Measurements from ENCODE around the gene JAML.

Gene JAML

DNA sequence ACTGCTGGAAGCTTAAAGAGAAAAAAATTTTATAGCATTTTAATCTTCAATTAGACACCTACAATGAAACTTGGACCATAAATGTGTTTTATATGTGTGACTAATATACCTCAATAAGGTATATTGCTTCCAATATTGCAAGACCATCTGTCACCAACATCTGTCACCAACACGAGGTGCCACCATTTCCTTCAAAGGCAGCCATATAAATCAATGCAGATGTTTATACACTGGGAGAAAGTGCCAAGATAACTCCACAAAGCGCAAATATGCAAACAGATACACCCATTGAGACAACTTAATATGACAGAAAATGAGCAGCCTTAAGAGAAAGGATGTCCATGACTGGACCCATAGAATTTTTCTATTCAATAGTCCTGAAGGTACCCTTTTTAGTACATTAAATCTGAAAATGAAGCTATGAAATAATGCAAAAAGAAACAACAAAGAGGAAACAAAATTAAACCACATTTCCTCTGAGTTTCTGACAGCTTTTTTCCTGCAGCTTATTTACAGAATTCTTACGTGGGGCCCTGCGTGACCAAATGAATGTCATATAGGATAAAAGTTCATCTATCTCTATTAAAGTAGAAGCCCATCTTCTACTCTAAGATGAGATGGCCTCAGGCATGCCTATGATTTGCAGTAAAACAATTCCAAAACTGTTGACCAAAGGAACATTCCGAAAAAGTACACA is 14.8 kb upstream of the JAML start:
- no peak for DNase-seq (ENCODE audit: low read depth)

DNA sequence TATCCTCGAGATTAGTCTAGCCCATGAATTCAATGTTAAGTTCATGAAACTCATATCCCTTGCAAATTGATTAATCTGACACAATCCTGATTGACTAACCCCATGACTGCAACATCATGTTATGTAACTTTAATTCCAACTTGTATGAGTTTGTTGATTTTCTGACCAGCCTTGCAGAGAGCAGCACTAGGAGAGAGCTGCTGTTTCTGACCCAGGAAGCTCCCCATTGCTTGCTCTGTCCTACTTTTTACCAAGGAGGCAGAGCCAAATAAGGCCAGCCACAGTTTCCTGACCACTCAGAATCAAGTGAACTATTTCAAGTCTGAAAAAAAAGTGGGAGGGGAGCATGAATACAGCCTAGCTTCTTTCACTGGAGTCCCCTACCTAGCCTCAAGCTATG is 14.1 kb upstream of the JAML start:
- no peak for DNase-seq (ENCODE audit: low read depth)

DNA sequence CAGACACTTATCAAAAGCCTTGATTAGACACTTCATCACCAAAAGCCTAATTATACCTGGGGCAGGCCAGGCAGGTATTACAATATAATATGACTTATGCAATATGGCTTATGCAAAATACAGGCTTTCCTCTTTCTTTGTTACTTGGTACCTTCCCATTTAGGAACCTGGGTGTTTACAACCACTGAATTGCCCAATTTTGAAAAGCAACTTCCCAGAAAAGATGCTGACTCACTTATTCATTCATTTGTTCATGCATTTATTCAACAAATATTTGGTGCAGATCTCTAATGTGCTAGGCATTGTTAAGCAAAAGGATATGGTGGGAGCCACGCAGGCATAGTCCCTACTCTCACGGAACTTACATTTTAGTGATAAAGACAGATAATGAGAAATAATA is 13.6 kb upstream of the JAML start:
- DNase-seq (ENCODE audit: low read depth): no peak

DNA sequence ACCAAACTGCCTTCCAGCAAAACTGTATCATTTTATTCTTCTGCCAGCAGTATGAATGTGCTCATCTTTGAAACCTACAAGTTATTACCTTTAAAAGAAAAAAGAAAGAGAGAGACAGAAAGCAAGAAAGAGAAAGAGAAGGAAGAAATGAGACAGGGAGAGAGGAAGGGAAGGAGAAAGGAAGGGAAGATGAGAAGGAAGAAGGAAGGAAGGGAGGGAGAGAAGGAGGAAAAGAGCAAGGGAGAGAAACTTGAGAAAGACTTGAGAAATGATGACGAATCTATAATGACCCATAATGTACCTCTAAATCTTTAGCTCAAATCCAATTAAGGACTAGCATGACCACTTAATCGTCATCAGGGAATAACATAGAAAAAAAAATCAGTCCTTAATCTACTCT is 11.4 kb upstream of the JAML start:
- DNase-seq (ENCODE audit: low read depth): no peak

DNA sequence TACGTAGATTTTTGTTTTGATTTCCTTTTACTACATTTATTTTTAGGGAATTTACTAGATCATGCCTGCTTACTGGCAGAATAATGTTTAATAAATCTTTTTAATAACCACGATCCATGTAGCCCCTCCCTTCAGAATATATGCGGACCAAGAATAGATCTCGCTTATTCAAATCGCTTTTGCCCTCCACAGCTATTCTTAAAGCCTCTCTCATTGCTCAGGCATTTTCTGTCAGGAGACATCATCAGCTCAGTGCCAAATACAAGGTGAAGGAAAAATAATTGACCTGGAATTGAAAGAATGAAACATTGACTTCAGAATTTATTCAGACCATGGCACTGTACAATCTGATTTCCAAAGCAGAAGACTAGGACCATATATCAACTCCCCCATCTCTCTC is 10.0 kb upstream of the JAML start:
- no peak for DNase-seq (ENCODE audit: low read depth)

DNA sequence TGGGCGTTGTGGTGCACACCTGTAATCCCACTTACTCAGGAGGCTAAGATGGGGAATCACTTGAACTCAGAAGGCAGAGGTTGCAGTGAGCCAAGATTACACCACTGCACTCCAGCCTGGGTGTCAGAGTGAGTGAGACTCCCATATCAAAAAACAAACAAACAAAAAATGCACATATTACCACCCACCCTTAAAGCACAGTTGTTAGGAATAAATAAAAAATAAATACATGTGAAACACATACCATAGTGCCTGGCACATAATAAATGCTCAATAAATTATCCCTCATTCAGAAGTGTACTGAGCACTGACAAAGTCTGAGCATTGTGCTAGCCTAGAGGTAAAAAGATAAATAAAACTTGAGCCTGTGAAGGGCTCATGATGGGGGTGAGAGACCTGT is 9.0 kb upstream of the JAML start:
- DNase-seq (ENCODE audit: low read depth): no peak

DNA sequence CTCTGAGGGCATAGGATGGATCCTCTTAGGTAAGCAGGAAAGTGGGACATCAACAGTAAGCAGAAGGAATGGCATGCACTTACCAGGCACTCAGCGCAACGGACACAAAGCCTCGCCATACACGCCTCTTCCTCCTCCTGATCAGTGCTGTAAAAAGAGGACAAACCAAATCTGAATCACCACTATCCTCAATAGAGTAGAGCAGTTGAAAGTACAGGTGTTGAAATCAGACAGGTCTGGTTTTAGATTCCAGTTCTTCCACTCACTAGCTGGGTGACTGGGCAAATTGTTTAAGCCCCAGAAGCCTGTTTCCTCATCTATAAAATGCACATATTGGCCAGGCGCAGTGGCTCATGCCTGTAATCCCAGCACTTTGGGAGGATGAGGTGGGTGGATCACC is 8.6 kb upstream of the JAML start:
- DNase-seq (ENCODE audit: low read depth): no peak

DNA sequence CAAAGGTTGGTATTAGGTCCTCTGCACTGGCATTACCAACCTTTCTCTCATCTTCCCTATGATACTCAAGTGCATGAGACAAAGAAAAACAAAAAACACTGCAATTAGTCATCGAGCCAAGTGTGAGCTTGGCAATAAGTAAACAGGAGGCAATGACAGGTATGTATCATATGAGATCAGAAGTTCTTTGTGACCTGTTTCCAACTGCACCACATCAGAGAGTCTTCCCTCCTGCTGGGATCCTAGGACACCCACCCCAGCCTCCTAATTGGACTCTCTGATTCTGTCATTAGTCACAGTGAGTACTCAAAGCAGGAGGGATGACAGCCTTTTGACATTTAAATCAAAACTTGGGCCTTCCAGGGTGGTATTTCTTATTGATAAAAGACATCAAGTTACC is 7.8 kb upstream of the JAML start:
- no peak for DNase-seq (ENCODE audit: low read depth)

DNA sequence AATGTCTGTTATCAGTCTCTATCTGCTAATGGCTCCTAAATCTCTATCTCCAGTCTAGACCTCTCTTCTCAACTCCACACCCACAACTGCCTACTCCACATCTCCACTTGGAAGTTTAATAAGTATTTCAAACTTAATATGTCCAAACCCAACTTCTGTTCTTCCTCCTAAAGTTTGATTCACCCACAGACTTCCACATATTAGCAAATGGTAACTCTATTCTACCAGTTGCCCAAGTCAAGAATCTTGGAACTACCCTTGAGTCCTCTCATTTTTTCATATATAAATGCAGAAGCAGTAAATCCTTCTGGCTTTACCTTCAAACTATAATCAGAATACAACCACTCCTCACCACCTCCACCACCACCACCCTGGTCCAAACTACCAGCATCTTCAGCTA is 6.7 kb upstream of the JAML start:
- no peak for DNase-seq (ENCODE audit: low read depth)

DNA sequence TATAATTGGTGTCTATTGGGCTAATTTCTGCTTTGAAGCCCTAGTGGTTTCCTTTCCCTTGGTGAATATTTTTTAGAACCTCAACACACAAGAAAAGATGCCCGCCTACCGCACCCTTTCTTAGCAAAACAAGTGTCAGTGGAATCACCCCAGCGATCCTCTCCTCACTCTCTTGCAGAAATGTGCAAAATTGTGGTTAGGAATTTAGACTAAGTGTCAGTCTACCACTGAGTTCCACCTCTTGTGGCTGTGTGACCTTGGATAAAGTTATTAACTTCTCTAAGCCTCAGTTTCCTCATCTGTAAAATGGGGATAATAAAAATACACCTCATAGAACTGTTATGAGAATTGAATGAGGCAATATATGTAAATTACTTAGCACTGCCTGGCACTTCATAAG is 5.3 kb upstream of the JAML start:
- no peak for DNase-seq (ENCODE audit: low read depth)

DNA sequence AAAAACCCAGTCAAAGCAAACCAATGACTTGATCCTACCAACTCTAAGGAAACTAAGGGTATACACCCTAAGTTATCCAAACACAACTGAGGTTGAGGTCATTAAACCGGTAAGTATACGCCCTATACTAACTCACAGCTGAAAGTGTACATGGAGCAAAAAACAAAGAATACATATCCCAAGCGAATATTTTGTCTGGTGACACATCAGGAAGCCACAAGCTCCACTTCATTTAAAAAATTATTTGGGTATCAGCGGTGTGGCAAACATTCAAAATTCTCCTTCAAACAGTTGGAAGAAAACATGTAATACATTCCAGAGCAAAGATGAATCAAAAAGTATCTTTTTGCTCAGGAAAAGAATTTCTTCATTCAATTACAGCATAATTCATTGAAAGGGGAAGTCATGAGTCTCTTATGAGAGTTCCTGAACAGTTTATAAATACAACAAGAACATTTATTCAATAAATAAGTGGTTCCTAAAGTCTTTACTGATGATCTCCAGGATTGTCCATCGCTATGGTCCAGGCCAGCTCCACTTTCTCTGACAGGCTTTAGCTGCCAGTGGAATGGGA is 4.5 kb upstream of the JAML start:
- no peak for DNase-seq (ENCODE audit: low read depth)

DNA sequence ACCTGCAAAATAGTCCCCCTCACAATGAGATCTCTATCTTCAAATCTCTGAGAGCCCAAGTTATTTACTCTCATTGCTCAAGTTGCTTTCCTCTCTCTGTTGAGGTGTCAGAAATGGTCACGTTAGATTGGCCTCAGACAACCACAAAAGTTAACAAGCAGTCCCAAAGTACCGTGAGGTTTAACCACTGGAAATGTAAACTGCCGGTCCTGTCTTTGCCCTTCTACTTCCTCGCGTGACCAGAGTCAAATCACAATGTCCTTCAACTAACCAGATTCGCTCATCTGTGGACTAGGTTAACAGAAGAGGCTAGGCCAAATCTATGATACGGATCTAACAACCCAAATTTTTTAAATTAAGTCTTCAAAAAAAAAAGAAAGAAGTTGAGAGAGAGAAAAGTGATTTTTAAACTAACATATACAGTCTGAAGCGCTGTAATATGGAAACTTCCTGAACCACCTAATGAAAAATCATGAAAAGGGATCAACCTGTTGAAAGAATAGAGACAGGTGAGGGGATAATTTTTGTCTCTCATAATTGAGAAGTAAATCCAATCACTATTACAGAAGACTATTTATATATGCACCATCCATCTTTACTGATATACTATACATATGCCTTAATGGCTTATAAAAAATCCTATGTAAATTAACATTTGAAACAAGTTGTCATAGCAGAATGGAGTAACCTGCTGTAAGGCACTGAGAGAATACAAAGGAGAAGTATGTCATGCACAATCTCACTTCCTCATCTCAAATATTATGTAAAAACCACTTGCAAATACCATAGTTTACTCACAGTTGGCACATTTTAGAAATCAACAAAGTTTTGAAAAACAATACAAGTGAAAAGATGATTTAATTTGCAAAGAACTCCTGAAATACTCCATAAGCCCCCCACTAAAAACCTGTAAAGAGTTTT is 3.3 kb upstream of the JAML start:
- no peak for DNase-seq (ENCODE audit: low read depth)

DNA sequence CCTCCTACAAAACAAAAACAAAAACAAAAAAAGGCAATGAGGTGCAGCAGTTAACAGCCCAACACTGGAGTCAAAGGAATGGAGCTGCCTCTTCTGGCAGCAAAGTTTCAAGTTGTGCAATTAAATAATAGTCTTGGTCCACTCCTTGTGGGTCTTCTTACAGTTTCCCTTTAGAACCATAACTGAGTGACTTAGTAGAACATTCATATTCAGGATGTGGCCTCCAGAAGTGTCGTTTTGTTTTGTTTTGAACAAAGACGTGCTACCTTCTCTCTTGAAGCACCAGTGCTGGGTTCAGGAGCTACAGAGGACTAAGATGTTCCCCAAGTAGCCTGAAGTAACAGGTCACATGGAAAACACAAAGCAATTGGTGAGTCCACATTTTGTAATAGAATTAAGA is 2.0 kb upstream of the JAML start:
- no peak for DNase-seq (ENCODE audit: low read depth)

DNA sequence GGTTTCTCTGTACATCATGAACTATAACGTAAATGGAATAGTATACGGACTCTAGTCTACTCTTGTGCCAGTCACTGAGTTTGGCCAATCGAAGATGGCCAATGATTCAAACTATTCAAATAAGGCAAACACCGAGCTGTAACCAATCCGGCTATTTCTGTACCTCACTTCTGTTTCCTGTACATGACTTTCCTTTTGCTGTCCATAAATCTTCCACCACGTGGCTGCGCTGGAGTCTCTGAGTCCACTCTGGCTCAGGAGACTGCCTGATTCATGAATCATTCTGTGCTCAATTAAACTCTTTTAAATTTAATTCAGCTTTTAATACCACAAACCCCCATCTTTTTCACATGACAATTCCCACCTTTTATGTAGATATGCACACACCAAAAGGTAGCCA is 1.5 kb upstream of the JAML start:
- no peak for DNase-seq (ENCODE audit: low read depth)

DNA sequence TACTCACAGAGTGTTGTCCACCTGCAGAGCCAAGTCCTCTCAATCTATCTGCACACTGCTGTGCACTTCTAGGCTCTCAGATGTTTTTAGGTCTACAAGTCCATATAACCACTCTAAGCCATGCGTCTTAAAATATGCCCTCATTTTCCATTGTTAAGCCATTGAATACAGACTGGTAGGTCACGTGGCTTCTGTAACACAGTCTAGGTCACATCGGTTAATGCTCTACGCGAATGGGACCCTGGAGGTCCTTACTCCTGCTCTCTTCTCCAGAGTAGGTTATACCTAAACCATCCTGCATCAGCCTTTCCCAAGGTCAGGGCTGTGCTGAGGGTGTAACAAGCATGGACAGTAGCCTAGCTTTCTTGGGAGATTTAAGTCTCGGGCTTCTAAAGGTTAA is 819 bp downstream of the JAML start:
- DNase-seq (ENCODE audit: low read depth): no peak

DNA sequence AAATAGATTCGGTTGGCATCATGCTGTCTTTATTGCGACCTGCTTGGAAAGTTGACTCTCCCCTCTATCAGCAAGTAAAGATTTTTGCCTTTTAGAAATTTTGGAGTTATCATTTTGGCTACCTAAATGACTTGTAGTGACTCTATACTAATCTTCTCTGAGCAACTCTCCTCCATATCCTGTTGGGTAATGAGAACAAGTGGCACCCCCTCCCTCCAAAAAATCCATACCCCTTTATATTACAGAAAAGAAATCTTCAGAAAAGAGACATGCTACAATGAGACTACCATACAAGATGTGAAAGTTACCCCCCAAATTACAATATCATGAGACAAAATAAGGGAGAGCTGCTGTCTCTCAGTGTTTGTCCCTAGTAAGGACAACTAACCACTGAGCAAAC is 1.2 kb downstream of the JAML start:
- DNase-seq (ENCODE audit: low read depth): no peak

DNA sequence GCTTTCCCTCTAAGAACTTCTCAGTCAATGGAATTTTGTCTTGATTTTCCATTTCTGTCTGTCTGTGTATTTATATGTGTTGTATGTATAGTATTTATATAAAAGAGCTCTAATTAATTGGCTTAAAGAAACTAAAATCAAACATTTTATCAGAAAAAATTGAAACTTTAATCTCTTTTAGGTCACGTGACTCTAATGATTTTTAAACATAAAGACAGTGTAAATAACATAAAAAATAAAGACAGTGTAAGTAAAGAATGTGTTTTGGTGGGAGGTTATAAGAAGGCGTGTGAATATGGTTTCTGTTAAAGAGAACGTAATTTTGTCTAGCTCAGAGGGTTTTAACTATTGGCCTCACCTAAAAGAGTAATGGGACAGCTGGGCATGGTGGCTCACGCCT is 2.4 kb downstream of the JAML start:
- DNase-seq (ENCODE audit: low read depth): no peak

DNA sequence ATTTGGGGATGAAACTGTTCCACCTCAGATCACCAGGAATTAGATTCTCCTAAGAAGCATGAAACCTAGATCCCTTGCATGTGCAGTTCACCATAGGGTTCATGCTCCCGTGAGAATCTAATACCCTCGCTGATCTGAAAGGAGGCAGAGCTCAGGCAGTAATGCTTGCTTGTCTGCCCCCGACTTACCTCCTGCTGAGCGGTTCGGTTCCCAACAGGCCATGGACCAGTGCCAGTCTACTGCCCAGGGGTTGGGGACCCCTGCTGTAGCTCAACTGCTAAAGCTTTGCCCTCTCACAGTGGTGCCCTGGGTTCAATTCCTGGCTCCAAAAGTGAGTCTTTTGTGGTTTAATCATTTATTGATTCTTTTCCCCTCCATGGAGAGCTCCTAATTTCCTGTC is 3.4 kb downstream of the JAML start:
- DNase-seq (ENCODE audit: low read depth): no peak

DNA sequence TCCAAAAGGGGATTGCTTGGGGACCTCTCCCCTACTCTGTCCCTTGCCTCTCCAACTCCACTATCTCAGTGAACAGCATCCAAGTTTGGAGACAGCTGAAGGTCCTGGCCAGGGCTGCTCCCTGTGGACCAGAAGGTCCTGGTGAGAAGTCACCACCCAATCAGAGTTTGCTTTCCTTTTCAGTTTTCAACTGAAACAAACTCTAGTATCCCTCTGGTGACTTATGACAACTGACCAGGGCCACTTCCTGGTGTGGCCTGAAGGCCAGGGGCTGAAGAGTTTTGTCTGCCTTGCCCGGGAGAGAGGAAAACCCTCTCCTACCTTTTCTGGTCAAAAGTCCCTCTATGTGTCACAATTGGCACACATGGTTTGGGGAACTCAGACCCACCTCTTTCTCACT is 5.1 kb downstream of the JAML start:
- DNase-seq (ENCODE audit: low read depth): no peak

DNA sequence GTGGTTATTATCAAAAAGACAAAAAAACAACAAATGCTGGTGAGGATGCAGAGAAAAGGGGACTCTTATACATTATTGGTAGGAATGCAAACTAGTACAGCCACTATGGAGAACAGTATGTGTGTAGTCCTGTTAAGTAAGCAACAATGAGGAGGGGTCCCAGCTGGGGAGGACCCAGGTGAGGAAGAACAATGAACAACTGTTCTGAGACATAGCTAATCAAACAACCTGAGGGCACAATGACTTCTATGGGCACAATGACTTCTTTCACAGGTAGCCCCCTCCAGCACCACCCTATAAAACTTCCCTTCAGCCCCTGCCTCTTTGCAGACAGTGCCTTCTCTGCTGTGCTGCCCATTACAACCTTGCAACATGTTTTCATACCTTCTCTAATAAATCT is 5.6 kb downstream of the JAML start:
- DNase-seq (ENCODE audit: low read depth): no peak

DNA sequence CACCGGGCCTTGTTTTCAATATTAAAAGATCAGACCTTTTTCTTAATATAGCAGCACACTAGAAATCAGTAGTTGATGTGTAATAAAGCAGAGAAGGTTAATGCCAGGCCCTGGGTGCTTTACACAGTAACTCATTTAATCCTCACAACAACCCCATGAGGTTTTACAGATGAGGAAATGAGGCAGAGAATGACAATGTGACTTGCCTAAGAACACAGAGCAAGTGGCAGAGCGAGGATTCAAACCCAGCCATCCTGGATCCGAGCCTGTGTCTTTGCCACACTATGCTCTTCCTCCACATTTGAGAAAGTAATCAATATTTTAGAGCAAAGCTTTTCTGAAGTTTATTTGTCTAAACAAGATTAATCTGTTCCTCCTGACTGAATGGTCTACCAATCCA is 7.2 kb downstream of the JAML start:
- no peak for DNase-seq (ENCODE audit: low read depth)

DNA sequence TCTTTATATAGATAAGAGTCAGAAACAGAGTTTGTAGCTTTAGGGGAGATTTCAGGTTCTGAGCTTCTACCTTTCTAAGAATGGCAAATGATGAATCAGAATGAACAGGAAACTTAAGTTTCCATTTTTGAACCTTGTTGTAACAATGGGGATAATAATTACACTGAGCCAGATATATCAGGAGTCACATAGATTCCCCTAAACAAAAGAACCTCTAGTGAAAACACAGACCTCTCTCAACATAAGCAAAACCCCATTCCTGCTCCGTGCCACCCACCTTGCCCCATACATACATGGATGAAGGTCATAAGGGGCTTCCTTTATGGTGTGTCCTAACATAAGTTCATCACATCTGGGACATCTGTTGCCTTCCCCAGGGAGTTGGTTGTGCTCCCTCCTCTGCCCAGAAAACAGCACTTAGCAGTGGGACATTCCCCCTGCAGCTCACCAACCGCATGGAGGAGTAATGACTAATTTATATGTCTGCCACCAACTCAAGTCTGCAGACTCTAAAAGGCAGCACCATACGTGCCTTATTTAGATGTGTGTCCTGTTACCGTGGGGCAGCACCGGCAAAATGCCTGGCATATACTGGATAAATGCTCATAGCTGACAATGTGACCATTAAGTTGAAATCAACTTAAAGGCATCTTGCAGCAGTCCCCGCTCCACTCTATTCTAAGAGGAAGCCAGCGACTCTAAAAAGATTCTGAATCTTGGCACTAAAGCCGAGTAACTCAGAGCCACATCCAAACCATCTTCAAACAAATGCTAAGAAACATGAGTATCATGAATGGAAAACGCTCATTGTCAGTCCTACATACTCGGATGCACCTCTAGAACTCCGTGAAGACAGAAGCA is 8.0 kb downstream of the JAML start:
- no peak for DNase-seq (ENCODE audit: low read depth)

DNA sequence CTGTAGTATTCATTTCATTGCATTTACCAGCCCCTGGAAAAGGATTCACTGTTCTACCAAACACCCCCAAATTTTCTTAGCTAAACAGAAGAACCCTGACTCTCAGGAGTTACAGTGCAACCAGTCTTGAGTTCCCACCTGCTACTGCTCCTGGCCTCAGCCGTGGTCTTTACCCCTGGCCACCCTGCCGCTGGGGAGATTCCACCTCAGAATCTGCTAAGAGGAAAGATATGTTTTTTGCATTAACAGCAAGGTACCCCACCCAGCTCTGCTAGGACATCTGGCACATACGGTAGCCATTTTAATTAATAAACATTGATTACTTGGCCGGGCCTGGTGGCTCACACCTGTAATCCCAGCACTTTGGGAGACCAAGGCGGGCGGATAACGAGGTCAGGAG is 9.0 kb downstream of the JAML start:
- DNase-seq (ENCODE audit: low read depth): no peak

Data from HS-5 (cell line).